Measurements from ENCODE around the gene TRPV2.

Gene TRPV2

DNA sequence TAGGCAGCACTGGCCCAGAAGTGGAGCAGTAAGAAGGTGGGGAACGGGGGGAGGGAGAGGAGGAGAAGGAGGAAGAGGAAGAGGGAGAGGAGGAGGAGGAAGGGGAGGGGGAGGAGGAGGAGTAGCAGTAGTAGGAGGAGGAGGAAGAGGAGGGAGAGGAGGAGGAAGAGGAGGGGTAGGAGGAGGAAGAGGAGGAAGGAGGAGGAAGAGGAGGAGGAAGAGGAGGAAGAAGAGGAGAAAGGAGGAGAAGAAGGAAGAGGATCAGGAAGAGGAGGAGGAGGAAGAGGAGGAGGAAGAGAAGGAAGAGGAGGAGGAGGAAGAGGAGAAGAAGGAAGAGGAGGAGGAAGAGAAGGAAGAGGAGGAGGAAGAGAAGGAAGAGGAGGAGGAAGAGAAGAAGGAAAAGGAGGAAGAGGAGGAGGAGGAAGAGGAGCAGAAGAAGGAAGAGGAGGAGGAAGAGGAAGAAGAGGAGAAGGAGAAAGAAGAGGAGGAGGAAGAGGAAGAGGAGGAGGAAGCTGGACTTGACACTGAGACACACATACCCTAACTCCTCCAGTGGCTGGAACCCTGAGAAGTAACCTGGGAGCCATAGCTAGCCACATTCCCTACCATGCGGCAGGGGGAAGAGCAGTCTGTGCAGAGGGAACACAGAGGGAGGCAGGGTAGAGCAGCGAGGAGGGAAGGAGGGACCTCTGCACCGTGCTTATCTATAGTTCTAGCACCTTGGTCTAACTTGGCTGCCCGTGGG is 40.8 kb downstream of the TRPV2 start:
- no peak for DNase-seq (ENCODE audit: low read depth)

DNA sequence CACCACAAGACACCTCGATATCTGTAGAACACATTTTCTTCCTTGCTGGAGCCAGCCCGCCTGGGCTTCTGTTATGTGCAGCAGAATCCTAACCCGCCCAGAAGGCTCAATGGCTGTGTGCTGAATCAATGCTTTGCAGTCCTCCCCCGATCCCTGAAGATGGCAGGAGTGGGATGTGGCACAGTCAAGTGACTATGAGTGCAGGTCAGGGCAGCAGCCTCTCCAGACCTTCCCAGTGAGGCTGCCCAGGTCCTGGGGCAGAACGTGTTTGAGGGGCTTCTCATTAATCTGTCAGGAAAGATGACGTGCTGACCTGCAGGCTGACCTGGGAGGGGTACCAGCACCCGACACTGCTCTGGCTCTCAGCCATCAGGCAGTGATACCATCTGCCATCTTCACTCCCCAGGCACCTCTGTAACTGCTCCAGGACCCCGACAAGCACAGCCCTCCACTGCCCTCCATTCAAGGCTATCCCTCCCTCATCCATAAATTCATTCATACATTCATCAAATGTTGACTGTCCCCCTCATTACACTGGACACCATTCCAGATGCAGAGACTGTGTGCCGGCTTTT is 41.5 kb downstream of the TRPV2 start:
- DNase-seq (ENCODE audit: low read depth): no peak

DNA sequence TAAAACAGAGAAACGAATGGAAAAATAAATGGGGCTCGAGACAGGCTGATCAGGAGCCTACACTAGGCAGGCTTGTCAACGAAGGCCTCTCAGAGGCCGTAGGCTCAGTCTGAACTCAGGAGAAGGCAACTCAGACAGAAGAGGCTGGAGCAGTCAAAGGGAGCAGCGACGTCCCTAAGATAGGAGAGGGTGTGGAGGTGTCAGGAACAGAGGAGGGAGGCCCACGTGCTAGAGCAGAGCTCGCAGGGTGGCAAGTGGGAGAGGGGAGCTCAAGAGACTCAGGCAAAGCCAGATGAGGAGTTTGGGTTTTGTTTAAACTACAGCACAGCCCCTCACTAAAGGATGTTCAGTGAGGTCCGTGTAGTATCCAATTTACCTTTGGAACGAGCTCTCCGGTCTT is 43.9 kb downstream of the TRPV2 start:
- no peak for DNase-seq (ENCODE audit: low read depth)

DNA sequence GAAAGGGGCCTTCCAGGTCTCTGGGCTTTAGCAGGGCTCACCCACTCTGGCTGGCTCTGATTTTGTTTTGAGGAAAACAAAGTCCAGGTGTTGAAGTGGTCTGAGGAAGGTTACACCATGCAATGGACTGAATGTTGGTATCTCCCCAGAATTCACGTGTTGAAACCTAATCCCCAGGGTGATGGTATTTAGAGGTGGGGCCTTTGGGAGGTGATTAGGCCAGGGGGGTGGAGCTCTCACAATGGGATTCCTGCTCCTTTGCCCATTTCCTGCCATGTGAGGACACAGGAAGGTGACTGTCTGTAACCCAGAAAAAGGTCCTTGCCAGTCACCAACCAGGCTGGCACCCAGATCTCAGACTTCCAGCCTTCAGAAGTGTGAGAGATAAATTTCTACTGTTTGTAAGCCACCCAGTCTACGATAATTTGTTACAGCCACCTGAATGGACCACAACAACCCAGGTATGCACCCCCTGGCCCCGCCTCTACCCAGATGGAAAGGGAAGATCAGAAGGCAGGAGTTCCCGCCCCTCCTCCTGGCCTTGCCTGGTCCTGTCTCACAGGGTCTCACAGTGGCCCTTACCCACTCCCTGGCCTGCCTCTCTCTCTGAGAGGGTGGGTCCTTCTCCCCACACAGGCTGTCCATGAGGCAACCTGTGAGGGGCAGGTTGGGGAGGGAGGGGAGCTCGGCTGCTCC is 44.6 kb downstream of the TRPV2 start:
- DNase-seq (ENCODE audit: low read depth): no peak

DNA sequence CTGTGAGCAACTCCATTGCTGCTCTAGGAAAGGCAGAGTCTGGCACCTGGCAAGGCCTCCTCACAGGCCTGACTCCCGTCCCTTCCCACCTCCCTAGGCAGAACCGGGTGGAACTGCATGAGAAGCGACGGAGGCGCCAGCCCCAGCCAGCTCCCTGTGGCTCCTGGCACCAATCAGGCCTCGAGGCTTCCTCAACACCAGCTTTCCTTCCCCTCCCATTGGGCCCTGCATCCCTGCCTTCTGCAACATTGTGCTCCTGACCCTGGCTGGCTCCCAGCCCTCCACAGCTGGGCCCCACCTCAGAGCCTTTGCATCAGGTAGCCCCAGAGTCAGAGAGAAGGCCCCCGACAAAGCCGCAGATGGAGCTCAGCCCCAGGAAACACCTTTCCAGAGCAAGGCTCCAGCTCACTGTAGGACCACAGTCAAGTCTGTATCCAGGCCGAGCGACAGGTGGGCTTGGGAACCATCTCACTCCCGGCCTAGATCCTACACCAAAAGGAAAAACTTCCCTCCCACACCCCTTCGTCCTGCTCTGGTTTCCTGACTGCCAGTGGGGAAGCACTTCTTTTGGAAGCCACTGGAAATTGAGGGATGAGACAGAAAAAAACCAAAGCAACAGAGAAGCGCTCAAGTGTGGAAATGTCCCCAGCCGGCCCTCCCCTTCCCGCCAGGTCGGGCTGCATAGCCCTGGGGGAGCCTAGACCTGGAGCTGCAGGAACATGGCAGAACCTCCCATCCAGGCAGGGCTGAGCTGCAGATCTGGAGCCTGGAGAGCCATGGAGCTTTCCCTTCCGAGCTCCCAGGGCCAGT is 45.6 kb downstream of the TRPV2 start:
- DNase-seq (ENCODE audit: low read depth): no peak

DNA sequence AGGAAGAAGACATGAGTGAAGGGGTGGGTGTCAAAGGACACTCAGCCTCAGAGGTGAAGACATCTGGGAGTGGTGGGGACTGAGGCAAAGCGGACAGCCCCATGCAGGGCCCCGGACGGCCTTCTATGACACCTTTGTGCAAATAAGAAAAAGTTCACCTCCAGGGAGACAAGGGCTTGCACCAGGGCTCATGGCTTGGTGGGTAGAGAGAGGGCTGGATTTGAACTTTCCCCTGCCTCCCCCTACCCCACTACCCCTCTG is 46.2 kb downstream of the TRPV2 start:
- DNase-seq (ENCODE audit: low read depth): no peak

DNA sequence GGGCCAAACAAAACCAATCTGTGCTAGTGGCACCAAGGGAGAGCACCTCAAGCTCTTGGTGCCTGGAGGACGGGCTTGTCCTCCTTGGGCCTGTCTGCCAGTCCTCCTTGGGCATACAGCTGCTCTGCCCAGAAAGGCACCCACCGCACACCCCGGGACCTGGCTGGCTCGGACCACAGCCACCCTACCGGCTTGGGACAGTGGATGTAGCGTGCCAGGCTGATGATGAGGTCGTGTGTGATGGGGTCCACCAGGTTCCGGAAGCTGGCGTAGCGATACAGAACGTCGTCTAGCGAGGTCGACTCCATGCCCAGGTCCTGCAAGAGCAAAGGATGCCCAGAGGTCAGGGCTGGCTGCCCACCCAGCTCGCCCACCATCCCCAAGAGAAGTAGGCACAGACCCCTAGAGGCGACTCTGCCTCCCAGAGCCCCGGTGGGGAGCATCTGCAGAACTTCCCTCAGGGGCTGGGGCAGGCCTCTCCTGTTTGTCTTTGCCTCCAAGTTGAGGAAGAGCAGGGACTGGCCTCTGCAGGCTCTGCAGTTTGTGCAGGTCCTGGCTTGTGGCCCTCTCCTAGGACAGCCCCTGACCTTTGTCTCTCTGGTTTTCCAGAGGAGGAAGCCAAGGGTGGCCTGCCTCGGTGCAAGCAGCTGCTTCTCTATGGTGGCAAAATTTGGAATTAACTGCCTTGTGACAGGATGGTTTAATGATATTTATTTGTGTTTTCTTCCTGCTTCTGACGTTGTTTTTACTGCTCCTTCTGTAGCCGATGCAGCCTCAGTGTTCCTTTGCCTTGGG is 46.9 kb downstream of the TRPV2 start:
- DNase-seq (ENCODE audit: low read depth): no peak

DNA sequence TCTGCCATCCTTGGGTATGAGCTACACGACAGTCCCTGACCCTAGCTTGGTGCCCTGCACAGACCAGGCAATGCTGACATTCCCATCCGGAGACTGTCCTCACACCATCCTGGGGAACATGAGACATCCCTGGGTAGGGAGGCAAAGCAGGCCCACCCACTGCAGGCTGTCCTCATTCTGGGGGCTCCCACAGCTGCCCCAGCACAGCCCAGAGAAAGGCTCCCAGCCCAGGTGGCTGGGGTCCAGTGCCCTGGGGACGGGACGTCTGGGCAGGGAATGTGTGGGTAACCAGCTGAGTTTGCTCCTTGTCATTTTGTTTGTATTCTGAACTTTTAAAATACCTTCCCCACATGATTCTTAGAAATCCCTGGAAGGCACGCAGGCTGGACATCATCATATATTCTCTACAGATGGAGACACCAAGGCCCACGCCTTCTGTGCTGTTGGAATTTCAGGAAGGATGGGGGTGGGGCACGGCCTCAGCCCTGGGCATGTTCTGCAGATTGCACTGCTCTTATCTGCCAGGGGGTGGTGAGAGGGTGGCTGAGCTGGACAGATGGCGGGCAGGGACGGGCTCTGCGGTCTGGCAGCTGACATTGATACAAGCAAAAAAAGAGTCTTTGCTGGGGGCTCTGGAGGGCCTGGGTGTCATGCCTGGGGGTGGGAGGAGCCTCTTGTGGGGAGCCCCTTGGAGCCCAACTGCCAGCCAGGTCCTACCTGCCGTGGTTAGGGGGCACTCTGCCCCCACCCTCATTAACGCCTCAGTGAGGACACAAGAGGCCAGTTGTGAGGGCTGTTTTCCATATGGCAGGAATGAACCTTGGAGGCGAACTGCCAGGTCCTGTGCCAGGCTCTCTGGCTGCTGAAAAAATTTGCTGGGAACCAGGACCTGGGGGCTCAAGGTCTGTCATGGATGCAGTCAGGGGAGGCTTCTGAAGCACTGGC is 48.3 kb downstream of the TRPV2 start:
- no peak for DNase-seq (ENCODE audit: low read depth)

DNA sequence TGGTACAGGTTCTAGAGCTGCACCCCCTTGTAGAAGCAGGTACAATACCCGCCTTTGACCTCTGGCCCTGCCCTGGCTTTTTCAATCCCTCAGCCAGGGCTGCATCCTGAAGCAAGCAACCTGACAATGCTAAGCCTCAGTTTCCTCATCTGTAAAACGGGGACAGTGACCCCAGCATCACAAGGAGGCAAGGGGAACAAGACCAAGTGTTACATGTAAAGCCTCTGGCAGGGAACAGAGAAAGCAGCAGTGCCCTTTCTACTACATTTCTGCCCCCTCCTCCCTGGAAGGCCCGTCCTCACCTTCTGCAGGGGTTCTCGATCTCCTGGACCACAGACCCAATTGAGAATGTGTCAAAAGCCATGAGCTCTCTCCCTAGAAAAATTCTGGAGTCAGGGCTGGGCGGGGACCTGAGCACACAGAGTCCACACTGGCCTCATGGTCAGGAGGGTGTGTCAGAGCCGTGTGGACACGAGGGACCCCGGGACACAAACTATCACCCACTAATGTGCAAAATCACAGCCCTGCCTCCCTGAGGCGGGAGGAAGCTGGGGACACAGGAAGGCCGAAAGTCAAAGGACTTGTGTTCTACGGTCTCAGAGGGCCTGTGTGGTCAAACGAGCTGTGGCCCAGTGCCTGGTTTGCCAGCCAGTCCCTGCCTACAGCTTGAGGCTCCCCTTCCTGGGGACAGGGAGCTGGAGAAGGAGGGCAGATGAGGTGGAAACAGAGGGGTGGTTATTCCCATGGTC is 49.1 kb downstream of the TRPV2 start:
- no peak for DNase-seq (ENCODE audit: low read depth)

DNA sequence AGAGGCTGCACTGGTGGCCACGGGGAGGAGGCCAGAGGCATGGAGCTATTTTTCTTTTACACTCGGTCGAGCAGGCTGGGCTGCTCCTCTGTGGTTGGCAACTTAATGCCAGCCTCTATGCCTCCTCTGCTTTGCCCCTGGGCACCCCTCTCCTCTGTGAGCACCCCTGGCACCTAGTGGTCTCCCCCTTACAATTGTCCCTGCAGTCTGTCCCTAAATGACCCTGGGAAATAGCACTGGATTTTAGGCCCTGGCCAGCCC is 49.6 kb downstream of the TRPV2 start:
- DNase-seq (ENCODE audit: low read depth): no peak

DNA sequence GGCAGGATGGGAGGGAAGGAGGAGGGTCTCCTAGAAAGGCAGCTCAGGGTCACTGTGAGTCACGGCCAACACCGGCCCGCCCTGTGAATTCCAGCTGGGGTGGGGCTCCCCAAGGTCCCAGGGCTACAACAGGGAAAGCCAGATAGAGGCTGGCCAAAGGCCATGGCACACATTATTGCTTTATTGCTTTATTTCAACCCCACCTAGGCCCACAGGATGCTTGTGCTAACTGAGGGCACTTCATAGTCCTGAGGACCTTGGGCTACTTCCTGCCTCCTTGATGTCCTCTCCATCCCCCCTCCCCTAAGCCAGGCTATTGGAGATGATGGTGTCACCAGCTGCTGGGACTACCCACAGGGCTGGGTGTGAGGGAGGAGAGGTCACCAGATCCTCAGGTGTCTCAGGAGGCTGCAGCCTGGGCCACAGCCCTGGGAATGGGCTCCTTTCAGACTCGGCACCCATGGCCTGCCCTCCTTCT is 50.5 kb downstream of the TRPV2 start:
- no peak for DNase-seq (ENCODE audit: low read depth)

DNA sequence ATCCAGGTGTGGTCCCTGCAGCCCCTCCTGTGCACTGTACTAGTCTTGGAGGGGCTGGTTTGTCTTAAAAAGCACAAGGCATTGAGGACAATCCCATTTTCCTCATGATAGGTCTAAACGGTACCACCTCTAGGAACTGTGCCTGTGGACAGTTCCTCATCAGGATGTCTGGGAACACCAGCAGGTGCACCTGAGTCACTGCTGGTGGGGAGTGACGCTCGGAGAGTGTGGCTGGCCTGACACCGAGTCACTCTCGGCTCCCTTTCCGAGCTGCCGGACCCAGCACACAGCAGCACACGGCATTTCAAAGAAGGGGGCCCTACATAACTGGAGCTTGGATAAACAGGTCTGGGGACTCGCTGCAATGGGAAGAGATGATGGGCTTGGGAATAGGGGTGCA is 51.0 kb downstream of the TRPV2 start:
- DNase-seq (ENCODE audit: low read depth): no peak

DNA sequence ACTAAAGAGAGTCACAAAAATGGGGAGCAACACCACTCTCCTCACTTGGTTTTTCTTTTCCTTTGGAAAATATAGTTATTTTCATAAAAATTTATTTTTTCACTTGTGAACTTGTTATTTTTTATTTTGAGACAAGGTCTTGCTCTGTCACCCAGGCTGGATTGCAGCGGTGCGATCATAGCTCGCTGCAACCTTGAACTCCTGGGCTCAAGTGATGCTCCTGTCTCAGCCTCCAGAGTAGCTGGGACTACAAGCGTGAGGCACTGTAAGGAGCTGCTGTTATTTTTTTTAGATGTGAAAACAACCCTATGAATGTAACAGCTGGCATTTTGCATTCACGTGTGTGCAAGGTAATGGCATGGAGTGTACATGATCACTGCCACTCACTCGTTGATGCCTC is 51.7 kb downstream of the TRPV2 start:
- no peak for DNase-seq (ENCODE audit: low read depth)

DNA sequence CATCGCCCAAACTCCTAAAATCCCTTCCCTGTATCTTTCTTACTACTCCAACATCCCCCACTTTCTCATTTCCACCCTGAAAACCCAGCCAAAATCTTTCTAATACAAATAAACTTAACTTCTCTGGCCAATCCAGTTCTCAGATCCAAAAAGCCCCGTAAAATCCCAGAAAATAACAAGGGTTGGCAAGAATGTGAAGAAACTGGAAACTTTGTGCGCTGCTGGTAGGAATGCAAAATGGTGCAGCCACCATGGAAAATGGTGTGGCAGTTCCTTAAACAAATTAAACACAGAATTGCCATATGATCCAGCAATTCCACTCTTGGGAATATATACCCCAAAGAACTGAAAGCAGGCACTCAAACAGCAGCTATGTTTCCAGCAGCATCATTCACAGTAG is 52.5 kb downstream of the TRPV2 start:
- DNase-seq (ENCODE audit: low read depth): no peak

DNA sequence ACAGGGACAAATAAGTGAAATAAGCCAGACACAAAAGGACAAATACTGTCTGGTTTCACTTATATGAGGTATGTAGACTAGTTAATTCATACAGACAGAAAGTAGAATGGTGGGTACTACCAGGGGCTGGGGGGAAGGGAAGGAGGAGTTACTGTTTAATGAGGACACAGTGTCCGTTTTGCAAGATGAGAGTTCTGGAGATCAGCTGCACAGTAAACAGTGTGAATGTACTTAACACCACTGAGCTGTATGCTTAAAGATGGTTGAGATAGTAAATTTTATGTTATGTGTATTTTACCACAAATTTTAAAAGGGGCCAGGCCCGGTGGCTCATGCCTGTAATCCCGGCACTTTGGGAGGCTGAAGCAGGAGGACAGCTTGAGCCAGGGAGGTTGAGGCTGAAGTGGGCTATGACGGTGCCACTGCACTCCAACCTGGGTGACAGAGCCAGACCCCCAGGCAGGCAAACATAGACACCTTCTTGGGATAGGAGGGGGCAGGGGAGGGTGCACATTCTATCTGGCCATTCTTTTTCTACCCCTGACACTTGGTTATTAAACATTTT is 53.1 kb downstream of the TRPV2 start:
- DNase-seq (ENCODE audit: low read depth): no peak

DNA sequence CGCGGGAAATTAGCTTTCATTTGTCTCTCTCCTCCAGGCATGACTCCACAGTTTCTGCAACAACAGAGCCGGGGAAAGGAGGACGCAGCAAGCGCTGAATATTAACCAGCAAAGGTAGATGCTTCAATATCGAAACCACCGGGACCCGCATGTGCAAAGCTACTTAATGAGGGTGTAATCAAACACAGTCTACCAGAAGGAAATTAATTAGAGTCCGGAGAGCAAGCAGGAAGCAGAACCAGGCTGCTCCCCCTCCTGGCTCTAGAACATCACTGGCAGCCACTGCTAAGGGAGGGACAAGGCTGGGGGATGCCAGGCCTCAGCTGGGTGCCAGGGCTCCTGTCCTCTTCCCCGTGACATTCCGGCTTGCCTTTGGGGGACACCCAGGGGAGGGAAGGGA is 54.9 kb downstream of the TRPV2 start:
- DNase-seq (ENCODE audit: low read depth): no peak

DNA sequence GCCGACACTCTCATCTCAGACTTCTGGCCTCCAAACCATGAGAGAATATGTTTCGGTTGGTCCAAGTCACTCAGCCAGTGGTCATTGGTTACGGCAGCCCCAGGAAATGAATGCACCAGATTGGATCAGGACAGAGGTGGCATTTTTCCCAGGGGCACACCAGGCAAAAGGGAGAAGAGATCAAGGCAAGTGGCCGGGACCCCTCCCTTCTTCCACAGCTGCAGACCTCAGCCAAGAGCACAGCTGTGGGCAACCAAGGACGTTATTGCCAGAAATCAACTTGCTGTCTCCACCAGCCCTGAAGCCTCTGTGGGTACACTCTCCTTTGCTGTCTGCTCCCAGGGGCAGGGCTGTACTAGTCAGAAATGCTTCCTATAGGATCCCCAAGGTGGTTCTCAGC is 55.9 kb downstream of the TRPV2 start:
- DNase-seq (ENCODE audit: low read depth): no peak

DNA sequence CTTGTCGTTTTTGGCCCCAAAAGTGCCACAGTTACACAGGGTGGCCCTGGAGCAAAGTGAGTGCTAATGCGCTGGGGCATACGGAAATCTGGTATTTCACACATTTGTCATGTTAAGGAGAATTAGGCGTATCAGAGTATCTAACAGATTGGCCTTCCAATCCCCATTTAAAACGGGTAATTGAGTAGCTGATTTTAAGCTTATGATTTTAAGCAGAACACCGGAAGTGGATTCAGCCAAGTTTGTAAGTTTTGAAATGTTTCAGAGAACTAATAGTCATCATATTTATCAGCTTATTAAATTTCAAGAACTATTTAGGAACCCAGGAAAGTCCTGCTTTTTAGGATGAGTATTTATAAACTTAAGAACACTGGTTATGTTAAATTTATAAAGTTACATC is 57.2 kb downstream of the TRPV2 start:
- no peak for DNase-seq (ENCODE audit: low read depth)

DNA sequence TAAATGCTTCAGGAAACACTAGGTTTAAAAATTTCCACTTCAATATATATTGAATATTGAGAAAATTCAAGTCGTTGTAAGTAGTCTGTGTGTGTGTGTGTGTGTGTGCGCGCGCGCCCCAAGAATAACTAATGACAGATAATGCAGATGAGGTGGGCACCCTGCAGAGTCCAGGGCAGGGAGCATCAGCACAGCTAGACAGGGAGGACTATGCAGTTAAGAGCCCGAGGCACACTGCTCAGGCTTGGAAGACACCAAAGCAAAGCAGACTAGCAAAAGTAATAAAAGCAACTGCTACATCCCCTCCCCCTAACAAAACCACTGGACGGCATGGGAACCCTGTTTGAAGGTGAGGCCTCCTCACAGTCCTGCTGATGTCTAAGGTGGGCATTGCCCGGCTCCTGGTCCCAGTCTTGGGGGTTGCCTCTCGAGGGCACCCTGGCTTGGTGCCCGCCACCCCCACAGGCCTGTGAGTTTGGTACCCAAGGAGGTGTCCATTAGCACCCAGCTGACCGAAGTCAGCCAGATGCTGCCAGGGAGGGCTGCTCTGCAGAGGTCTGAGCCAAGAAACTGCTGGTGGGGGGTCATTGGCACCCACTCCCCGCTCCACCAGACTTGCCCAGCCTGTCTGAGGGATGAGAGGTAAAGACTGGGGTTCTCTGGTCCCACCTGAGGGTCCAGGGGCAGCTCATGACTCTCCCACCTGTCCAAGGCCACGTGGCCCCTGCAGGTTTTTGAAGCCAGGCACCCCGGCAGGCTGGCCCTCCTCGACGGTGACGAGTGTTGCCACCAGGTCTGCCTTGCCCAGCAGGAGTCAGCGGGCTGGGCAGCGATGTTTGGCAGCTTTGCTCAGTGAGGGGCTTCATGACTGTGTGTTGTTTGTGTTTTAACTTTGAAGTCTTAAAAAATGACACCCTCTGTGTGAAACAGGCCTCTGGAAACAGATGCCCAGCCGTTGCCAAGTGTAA is 58.0 kb downstream of the TRPV2 start:
- DNase-seq (ENCODE audit: low read depth): no peak

Measured in stimulated activated CD8-positive, alpha-beta memory T cell treated with anti-CD3 and anti-CD28 coated beads, Interleukin-4, amount 100 ng/mL, for 24 hours (primary cell).